ENCODE results near the gene CXCL14.

- TF ChIP-seq GABPA (IDR thresholded peaks at IDR 0.05; ENCODE audit: low read depth) (no peak), CTCF (IDR thresholded peaks at IDR 0.05) (no peak), GATA2 (CRISPR knock-in tag; IDR thresholded peaks at IDR 0.05) (no peak), POLR2AphosphoS5 (IDR thresholded peaks at IDR 0.05; ENCODE audit: low read depth, low read length) (no peak), REST (IDR thresholded peaks at IDR 0.05; ENCODE audit: low read depth, low read length) (no peak), NFIC (IDR thresholded peaks at IDR 0.05; ENCODE audit: borderline replicate concordance) (no peak), RAD21 (IDR thresholded peaks at IDR 0.05; ENCODE audit: low read length) (no peak), USF2 (IDR thresholded peaks at IDR 0.05; ENCODE audit: borderline replicate concordance, low read depth, low read length) (no peak), CHD2 (IDR thresholded peaks at IDR 0.05; ENCODE audit: low read length, partially characterized antibody) (no peak), JUND (IDR thresholded peaks at IDR 0.05) (no peak), EZH2phosphoT487 (IDR thresholded peaks at IDR 0.05; ENCODE audit: borderline replicate concordance, low read depth) (no peak), FOXM1 (IDR thresholded peaks at IDR 0.05; ENCODE audit: low read depth) (no peak), IRF3 (IDR thresholded peaks at IDR 0.05; ENCODE audit: low read depth, low read length) (no peak), RCOR1 (IDR thresholded peaks at IDR 0.05; ENCODE audit: low read length) (no peak)
Observed at GRCh38 chr5:135600971-135601381, 22.2 kb upstream of the CXCL14 start.
